IPS-11a (cell line): Measurements from ENCODE around the gene ABCD2.
"Not testable (repeated sequence)": the region's sequence is repeated elsewhere in the genome, so short reads cannot be mapped to it uniquely, and the experiment has no call there.

ENCODE experiments used
- H3K4me3 ChIP-seq: one replicate; pipeline ENCODE4 v1.5.1; 2013; ENCODE audit warnings: low read depth, low read length, control low read depth

The ABCD2 gene

GRCh38 chr12:39619660-39620433 lies at the start of gene ABCD2:
Gene ABCD2 (minus strand): TSS chr12:39619803. CDS start chr12:39619615, 188 bp downstream.
- peak within 1 kb of the TSS; percentile 17 for H3K4me3 ChIP-seq

- H3K4me3 ChIP-seq, result no peak overlapping the region
These were observed 40.5 kb upstream of the ABCD2 start for GRCh38 chr12:39660101-39660500.

- H3K4me3 ChIP-seq, result no peak overlapping the region
These were observed 27.8 kb upstream of the ABCD2 start for GRCh38 chr12:39647383-39647782.

- H3K4me3 ChIP-seq, result no peak overlapping the region
These were observed 27.4 kb upstream of the ABCD2 start for GRCh38 chr12:39646963-39647362.

- H3K4me3 ChIP-seq, result no peak overlapping the region
These were observed 23.4 kb upstream of the ABCD2 start for GRCh38 chr12:39643052-39643451.

- H3K4me3 ChIP-seq, result no peak overlapping the region
These were observed 19.2 kb upstream of the ABCD2 start for GRCh38 chr12:39638840-39639239.

GRCh38 chr12:39638178-39638577 lies 18.6 kb upstream of the ABCD2 start:
- no peak overlapping the region for H3K4me3 ChIP-seq

- H3K4me3 ChIP-seq, result no peak overlapping the region
These were observed 13.1 kb upstream of the ABCD2 start for GRCh38 chr12:39632670-39633069.

GRCh38 chr12:39628836-39629235 lies 9.2 kb upstream of the ABCD2 start:
- no peak overlapping the region for H3K4me3 ChIP-seq

GRCh38 chr12:39627914-39628313 lies 8.3 kb upstream of the ABCD2 start:
- no peak overlapping the region for H3K4me3 ChIP-seq

GRCh38 chr12:39626033-39626814 lies 6.6 kb upstream of the ABCD2 start:
- no peak overlapping the region for H3K4me3 ChIP-seq

- no peak overlapping the region for H3K4me3 ChIP-seq
These were observed 4.3 kb upstream of the ABCD2 start for GRCh38 chr12:39623919-39624318.

- H3K4me3 ChIP-seq, result not testable (repeated sequence)
These were observed 3.6 kb upstream of the ABCD2 start for GRCh38 chr12:39623160-39623559.

- no peak overlapping the region for H3K4me3 ChIP-seq
These were observed 2.7 kb upstream of the ABCD2 start for GRCh38 chr12:39622306-39622705.

- H3K4me3 ChIP-seq, result no peak overlapping the region
These were observed 2.1 kb upstream of the ABCD2 start for GRCh38 chr12:39621670-39622069.

GRCh38 chr12:39620659-39621658 lies 1.4 kb upstream of the ABCD2 start:
- peak overlapping the region; percentile 17 for H3K4me3 ChIP-seq

- no peak overlapping the region for H3K4me3 ChIP-seq
These were observed 315 bp downstream of the ABCD2 start for GRCh38 chr12:39619316-39619659.

GRCh38 chr12:39618701-39619100 lies 902 bp downstream of the ABCD2 start:
- no peak overlapping the region for H3K4me3 ChIP-seq

GRCh38 chr12:39617887-39618286 lies 1.7 kb downstream of the ABCD2 start:
- H3K4me3 ChIP-seq, result no peak overlapping the region

GRCh38 chr12:39616666-39617065 lies 2.9 kb downstream of the ABCD2 start:
- no peak overlapping the region for H3K4me3 ChIP-seq

GRCh38 chr12:39616251-39616650 lies 3.4 kb downstream of the ABCD2 start:
- no peak overlapping the region for H3K4me3 ChIP-seq
